ENCODE data around the gene OR2C3.
"Not testable (repeated sequence)": the region's sequence is repeated elsewhere in the genome, so short reads cannot be mapped to it uniquely, and the experiment has no call there.

DNA sequence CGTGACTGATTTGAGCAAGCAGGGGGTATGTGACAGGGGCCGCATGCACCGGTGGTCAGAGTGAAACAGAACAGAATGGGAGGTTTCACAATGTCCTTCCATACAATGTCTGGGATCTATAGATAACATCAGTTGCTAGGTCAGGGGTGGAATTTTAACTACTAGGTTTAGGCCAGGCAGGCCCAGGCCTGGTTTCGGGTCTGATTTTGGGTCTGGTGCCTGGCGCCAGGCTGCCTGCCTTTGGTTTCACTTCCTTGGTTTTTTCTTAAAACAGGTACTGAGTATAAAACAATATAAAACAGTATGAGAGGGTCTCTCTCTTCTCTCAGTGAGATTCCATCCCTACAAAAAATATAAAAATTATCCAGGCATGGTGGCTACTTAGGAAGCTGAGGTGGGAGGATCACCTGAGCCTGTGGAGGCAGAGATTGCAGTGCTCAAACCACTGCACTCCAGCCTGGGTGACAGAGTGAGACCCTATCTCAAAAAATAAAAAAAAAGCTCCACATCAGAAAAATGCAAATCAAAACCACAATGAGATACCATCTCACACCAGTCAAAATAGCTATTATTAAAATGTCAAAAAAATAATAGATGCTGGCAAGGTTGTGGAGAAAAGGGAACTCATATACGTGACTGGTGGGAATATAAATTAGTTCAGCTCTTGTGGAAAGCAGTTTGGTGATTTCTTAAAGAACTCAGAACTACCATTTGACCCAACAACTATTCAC, 59.7 kb downstream of the OR2C3 start:
- not testable (repeated sequence) for TF ChIP-seq CTCF (IDR thresholded peaks at IDR 0.05; ENCODE audit: poor library complexity, severe bottlenecking); REST (IDR thresholded peaks at IDR 0.05; ENCODE audit: borderline replicate concordance); TAF1 (IDR thresholded peaks at IDR 0.05; ENCODE audit: low read depth); EP300 (conservative IDR thresholded peaks at IDR 0.05; ENCODE audit: poor library complexity, severe bottlenecking); POLR2AphosphoS5 (IDR thresholded peaks at IDR 0.05); EZH2 (IDR thresholded peaks at IDR 0.05; ENCODE audit: borderline replicate concordance, insufficient read depth, low read length, poor library complexity, severe bottlenecking); RAD21 (conservative IDR thresholded peaks at IDR 0.05); SMC3 (conservative IDR thresholded peaks at IDR 0.05; ENCODE audit: poor library complexity); MXI1 (conservative IDR thresholded peaks at IDR 0.05; ENCODE audit: poor library complexity, severe bottlenecking)
